ENCODE results near the gene NOXO1. TPM values are rescaled to one million over a fixed set of nuclear protein-coding genes. Genes with fewer than 3 reads are reported as not detected.

The NOXO1 gene
- total and polyA plus RNA-seq, 9 of the 15 experiments (the other 6 are each of a cell fraction or from before 2014, with no cell fraction given) = not detected

DNA sequence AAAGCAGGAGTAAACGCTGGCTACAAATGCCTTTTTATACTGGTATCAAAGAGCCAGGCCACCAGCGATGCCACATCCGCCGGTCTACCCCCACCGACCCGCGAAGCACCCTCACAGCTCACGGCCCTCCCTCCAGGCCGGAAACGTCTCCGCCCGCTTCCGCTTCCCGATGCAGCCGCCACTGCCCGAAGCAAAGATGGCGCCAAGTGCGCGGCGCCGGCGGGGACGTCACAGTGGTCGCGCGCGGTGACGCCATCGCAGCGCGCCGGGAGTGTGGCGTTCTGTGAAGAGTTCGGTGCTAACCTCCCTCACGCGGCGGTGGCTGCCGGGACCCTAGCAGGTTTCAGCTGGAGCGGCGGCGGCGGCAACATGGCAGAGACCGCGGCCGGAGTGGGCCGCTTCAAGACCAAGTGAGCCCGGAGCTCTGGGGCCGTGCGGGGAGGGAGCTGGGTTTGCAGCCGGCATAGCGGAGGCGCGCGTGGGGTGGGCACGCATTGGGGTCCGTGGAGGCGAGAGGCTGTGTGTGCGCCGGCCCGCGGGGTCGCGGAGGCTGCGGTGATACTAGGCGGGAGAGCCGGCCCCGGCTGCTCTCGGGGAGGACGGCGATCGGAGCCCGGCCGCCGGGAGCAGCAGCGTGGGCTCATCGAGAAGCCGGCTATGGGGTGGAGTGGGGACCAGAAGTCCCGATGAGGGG is 9.3 kb downstream of the NOXO1 start, which contains the start of gene TBL3 (continued):
- TF ChIP-seq, protein P1, sequence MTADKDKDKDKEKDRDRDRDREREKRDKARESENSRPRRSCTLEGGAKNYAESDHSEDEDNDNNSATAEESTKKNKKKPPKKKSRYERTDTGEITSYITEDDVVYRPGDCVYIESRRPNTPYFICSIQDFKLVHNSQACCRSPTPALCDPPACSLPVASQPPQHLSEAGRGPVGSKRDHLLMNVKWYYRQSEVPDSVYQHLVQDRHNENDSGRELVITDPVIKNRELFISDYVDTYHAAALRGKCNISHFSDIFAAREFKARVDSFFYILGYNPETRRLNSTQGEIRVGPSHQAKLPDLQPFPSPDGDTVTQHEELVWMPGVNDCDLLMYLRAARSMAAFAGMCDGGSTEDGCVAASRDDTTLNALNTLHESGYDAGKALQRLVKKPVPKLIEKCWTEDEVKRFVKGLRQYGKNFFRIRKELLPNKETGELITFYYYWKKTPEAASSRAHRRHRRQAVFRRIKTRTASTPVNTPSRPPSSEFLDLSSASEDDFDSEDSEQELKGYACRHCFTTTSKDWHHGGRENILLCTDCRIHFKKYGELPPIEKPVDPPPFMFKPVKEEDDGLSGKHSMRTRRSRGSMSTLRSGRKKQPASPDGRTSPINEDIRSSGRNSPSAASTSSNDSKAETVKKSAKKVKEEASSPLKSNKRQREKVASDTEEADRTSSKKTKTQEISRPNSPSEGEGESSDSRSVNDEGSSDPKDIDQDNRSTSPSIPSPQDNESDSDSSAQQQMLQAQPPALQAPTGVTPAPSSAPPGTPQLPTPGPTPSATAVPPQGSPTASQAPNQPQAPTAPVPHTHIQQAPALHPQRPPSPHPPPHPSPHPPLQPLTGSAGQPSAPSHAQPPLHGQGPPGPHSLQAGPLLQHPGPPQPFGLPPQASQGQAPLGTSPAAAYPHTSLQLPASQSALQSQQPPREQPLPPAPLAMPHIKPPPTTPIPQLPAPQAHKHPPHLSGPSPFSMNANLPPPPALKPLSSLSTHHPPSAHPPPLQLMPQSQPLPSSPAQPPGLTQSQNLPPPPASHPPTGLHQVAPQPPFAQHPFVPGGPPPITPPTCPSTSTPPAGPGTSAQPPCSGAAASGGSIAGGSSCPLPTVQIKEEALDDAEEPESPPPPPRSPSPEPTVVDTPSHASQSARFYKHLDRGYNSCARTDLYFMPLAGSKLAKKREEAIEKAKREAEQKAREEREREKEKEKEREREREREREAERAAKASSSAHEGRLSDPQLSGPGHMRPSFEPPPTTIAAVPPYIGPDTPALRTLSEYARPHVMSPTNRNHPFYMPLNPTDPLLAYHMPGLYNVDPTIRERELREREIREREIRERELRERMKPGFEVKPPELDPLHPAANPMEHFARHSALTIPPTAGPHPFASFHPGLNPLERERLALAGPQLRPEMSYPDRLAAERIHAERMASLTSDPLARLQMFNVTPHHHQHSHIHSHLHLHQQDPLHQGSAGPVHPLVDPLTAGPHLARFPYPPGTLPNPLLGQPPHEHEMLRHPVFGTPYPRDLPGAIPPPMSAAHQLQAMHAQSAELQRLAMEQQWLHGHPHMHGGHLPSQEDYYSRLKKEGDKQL (CRISPR knock-in tag; IDR thresholded peaks at IDR 0.05; ENCODE audit: borderline replicate concordance) = no peak
- TF ChIP-seq HDAC6 (IDR thresholded peaks at IDR 0.05; ENCODE audit: low read depth, low read length) (no peak), ZNF57 (CRISPR knock-in tag; IDR thresholded peaks at IDR 0.05) (no peak), C11orf30 (IDR thresholded peaks at IDR 0.05; ENCODE audit: low read depth) (peak; percentile 100), GABPA (tag; conservative IDR thresholded peaks at IDR 0.05; ENCODE audit: low read depth) (peak; percentile 98), ZNF140 (CRISPR knock-in tag; IDR thresholded peaks at IDR 0.05) (no peak), SETDB1 (IDR thresholded peaks at IDR 0.05; ENCODE audit: low read length) (peak; percentile 98), SRSF9 (IDR thresholded peaks at IDR 0.05; ENCODE audit: borderline replicate concordance, low read depth, low read length) (no peak), BACH1 (tag; IDR thresholded peaks at IDR 0.05) (no peak), HLTF (IDR thresholded peaks at IDR 0.05) (peak; percentile 50; the same call in 1 of the 2 replicates), BCL6 (CRISPR knock-in tag; IDR thresholded peaks at IDR 0.05) (no peak), EWSR1 (IDR thresholded peaks at IDR 0.05; ENCODE audit: borderline replicate concordance, low read depth, partially characterized antibody) (no peak), CBX2 (IDR thresholded peaks at IDR 0.05; ENCODE audit: insufficient read depth, low read length, poor library complexity, severe bottlenecking) (no peak), CBFA2T2 (conservative IDR thresholded peaks at IDR 0.05) (no peak), SIN3A (IDR thresholded peaks at IDR 0.05; ENCODE audit: borderline replicate concordance in 2 of 2, control insufficient read depth in 1 of 2, low read depth in 2 of 2, low read length in 2 of 2) (peak; percentile 95 to 99), SMARCA4 (IDR thresholded peaks at IDR 0.05) (no peak), SMARCA5 (IDR thresholded peaks at IDR 0.05) (no peak), NR2C1 (IDR thresholded peaks at IDR 0.05) (peak; percentile 86), NR2C1 (tag; IDR thresholded peaks at IDR 0.05) (peak; percentile 89)
- TF ChIP-seq, protein P2, sequence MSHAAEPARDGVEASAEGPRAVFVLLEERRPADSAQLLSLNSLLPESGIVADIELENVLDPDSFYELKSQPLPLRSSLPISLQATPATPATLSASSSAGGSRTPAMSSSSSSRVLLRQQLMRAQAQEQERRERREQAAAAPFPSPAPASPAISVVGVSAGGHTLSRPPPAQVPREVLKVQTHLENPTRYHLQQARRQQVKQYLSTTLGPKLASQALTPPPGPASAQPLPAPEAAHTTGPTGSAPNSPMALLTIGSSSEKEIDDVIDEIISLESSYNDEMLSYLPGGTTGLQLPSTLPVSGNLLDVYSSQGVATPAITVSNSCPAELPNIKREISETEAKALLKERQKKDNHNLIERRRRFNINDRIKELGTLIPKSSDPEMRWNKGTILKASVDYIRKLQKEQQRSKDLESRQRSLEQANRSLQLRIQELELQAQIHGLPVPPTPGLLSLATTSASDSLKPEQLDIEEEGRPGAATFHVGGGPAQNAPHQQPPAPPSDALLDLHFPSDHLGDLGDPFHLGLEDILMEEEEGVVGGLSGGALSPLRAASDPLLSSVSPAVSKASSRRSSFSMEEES (CRISPR knock-in tag; IDR thresholded peaks at IDR 0.05) = no peak
- TF ChIP-seq, protein P3, sequence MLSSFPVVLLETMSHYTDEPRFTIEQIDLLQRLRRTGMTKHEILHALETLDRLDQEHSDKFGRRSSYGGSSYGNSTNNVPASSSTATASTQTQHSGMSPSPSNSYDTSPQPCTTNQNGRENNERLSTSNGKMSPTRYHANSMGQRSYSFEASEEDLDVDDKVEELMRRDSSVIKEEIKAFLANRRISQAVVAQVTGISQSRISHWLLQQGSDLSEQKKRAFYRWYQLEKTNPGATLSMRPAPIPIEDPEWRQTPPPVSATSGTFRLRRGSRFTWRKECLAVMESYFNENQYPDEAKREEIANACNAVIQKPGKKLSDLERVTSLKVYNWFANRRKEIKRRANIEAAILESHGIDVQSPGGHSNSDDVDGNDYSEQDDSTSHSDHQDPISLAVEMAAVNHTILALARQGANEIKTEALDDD (IDR thresholded peaks at IDR 0.05) = no peak; the same call in 1 of the 2 replicates

Measured in K562 (cell line).